Measurements from ENCODE around the gene TES.
"Not testable (repeated sequence)": the region's sequence is repeated elsewhere in the genome, so short reads cannot be mapped to it uniquely, and the experiment has no call there.

The TES gene

GRCh38 chr7:116293139-116293538, 82.8 kb downstream of the TES start:
- DNase-seq, result no peak

- DNase-seq, result no peak
Observed at GRCh38 chr7:116293633-116294032, 83.3 kb downstream of the TES start.

GRCh38 chr7:116295903-116296302, 85.6 kb downstream of the TES start:
- not testable (repeated sequence) for DNase-seq

GRCh38 chr7:116298055-116298454, 87.7 kb downstream of the TES start:
- DNase-seq, result no peak

GRCh38 chr7:116298576-116298975, 88.2 kb downstream of the TES start:
- DNase-seq, result no peak

- no peak for DNase-seq
Observed at GRCh38 chr7:116305485-116306408, 95.4 kb downstream of the TES start.

GRCh38 chr7:116306409-116307048, 96.2 kb downstream of the TES start:
- no peak for DNase-seq

GRCh38 chr7:116307253-116307652, 96.9 kb downstream of the TES start:
- DNase-seq, result no peak
